Retinal pigment epithelial cell (primary cell): ENCODE results near the gene GAREM1.
"Not testable (repeated sequence)": the region's sequence is repeated elsewhere in the genome, so short reads cannot be mapped to it uniquely, and the experiment has no call there.

Source experiments
- DNase-seq: peaks from one replicate; pipeline ENCODE4 v3.0.0-alpha.2; 2010; ENCODE audit warnings: low read depth
- H3K4me3 ChIP-seq: 2 replicates; pipeline ENCODE4 v1.5.1; 2011; ENCODE audit warnings: mild to moderate bottlenecking, low read length, control low read depth, moderate library complexity
- CTCF ChIP-seq: conservative IDR thresholded peaks from 2 replicates; pipeline ENCODE4 v1.5.1; 2011; ENCODE audit warnings: low read depth, low read length, control low read depth, inconsistent platforms

The GAREM1 gene

DNA sequence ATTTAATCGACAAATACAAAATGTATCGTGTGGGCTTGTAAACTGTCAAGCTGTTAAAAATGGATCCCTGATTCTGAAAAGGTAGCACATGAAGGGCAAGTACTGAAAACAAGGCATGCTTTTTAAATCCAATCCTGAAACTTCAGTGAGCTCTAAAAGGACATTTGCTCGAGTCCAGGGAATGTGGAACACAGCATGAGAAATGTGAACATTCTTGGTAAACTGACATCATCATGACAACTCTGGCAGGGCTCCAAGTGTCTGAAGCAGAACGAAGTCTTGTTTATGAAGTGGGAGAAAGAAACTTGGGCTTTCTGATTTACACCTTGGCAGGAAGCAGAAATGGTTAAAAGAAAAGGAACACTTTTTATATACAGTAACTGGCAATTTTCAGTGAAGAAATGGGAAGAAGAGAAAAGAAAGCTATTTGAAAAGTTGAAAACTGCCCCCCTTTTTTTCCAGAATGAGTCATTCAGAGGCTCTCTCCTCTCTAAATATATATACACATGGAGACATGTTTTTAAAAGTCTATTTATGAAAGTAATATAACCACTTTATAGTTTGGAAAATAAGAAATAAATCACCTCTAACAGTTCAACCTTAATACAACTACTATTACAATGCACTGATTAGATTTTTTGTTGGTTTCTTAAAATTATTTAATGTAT, 120.8 kb downstream of the GAREM1 start:
- no peak for TF ChIP-seq CTCF
- H3K4me3 ChIP-seq = no peak overlapping the region
- DNase-seq = peak; percentile 94

DNA sequence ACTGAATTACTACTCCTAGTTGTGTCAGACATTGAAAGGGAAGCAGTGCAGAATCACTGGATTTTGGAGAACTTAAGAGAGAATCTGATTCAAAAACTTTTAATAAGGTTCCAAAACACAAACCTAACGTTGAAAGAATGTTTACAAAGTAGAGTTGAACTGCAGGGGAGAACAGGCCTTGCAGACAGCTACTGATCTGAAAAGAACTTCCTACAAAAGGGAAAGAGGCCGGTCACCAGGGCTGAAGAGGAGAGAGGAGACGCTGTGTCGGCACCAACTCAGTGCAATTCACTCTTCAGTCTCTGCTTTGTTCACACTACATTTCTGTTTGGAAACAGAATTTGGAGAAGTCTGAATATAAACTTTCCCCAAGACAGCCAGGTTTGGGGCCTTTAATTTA, 124.0 kb downstream of the GAREM1 start:
- no peak for TF ChIP-seq CTCF
- DNase-seq = no peak
- no peak overlapping the region for H3K4me3 ChIP-seq

GRCh38 chr18:32343634-32344033, 127.0 kb downstream of the GAREM1 start:
- no peak for DNase-seq
- TF ChIP-seq CTCF = no peak
- H3K4me3 ChIP-seq = no peak overlapping the region

DNA sequence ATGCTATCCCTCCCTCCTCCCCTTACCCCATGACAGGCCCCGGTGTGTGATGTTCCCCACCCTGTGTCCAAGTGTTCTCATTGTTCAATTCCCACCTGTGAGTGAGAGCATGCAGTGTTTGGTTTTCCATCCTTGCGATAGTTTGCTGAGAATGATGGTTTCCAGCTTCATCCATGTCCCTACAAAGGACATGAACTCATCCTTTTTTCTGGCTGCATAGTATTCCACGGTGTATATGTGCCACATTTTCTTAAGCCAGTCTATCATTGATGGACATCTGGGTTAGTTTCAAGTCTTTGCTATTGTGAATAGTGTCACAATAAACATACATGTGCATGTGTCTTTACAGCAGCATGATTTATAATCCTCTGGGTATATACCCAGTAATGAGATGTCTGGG, 129.6 kb downstream of the GAREM1 start:
- H3K4me3 ChIP-seq, DNase-seq: not testable (repeated sequence)

GRCh38 chr18:32339045-32339444, 131.6 kb downstream of the GAREM1 start:
- H3K4me3 ChIP-seq = no peak overlapping the region
- no peak for DNase-seq
- no peak for TF ChIP-seq CTCF

DNA sequence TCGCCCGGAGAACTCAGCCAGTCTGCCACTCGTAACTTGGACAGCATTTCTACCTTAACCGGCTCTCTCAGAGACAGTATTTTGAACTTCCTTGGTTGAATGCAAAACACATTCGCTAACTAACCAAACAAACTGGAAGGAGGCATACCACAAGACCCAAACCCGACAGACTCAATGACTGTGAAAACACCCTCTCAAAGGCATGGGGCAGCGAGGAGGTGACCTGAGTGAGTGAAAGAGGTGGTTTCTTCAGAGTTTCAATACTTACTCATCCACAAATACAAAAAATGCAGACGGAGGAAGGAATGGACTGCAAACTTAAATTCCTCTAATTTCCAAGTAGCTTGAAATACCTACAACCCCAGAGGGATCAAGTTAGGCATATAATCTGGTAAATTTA, 132.9 kb downstream of the GAREM1 start:
- no peak for TF ChIP-seq CTCF
- no peak overlapping the region for H3K4me3 ChIP-seq
- no peak for DNase-seq

DNA sequence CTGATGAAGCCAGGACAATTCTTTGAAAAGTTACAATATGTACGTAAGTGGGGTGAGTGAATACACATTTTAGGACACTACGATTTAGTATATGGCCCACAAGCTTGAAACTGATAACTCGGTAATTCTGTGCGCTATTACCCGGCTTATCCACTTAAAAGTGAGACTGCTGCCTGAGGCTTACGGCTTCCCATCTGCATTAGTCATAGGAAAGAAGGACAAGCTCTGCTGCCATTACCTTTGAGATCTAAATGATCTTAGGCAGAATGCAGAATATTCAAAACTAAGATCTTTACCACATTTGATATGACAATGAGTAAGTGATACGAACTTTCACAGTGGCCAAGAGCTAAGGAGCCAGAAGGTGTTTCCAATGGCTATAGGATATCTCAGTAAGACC, 133.3 kb downstream of the GAREM1 start:
- H3K4me3 ChIP-seq = no peak overlapping the region
- TF ChIP-seq CTCF = no peak
- DNase-seq = no peak
